WTC11 (cell line): ENCODE results near the gene MIPOL1. TPM values are rescaled to one million over a fixed set of nuclear protein-coding genes. Genes with fewer than 3 reads are reported as not detected.
"Not testable (repeated sequence)": the region's sequence is repeated elsewhere in the genome, so short reads cannot be mapped to it uniquely, and the experiment has no call there.

ENCODE experiments used
- ATAC-seq: fragments of 200-7000 bp; cut with Tn5 transposase; 2 replicates; pipeline ENCODE4 v1.10.0; 2021; ENCODE audit warnings: mild to moderate bottlenecking, moderate library complexity
- CTCF ChIA-PET: fragments of 300-600 bp; sonication (Branson Sonifier 250); formaldehyde crosslinking; loops from one replicate; lab custom pipeline; 2021; ENCODE audit warnings: antibody characterized with exemption; lab: Charles Lee
- POLR2A ChIA-PET: fragments of 350-600 bp; sonication (Branson Sonifier 250); formaldehyde crosslinking; loops from one replicate; lab custom pipeline; 2021; ENCODE audit warnings: antibody characterized with exemption; lab: Charles Lee
- DNase-seq: peaks from one replicate; pipeline ENCODE4 v3.0.0; 2021; ENCODE audit warnings: low spot score
- H3K27ac Mint-ChIP-seq: 2 replicates; pipeline ENCODE4 v1.8.0; 2021; ENCODE audit warnings: mixed read lengths
- H3K27me3 Mint-ChIP-seq: 2 replicates; pipeline ENCODE4 v1.8.0; 2021; ENCODE audit warnings: low read depth, mild to moderate bottlenecking, moderate library complexity, mixed read lengths
- H3K36me3 Mint-ChIP-seq: 2 replicates; pipeline ENCODE4 v1.8.0; 2021; ENCODE audit warnings: mixed read lengths
- H3K4me1 Mint-ChIP-seq: 2 replicates; pipeline ENCODE4 v1.8.0; 2022; ENCODE audit warnings: mixed read lengths
- H3K4me3 Mint-ChIP-seq: 2 replicates; pipeline ENCODE4 v1.8.0; 2021; ENCODE audit warnings: mild to moderate bottlenecking, moderate library complexity, mixed read lengths
- H3K9me3 Mint-ChIP-seq: 2 replicates; pipeline ENCODE4 v1.8.0; 2021; ENCODE audit warnings: mixed read lengths
- ELF4 ChIP-seq: sonication (generic); formaldehyde crosslinking; IDR thresholded peaks from 2 replicates; pipeline ENCODE4 v1.8.1; 2022; ENCODE audit warnings: low read depth, mild to moderate bottlenecking, moderate library complexity, missing genetic modification reagents
- FOXP1 ChIP-seq: sonication (generic); formaldehyde crosslinking; IDR thresholded peaks from 2 replicates; pipeline ENCODE4 v1.8.0; 2022; ENCODE audit warnings: missing genetic modification reagents, mild to moderate bottlenecking, moderate library complexity, borderline replicate concordance
- KAT7 ChIP-seq: sonication (generic); formaldehyde crosslinking; IDR thresholded peaks from 2 replicates; pipeline ENCODE4 v1.8.1; 2023; ENCODE audit warnings: missing genetic modification reagents, mild to moderate bottlenecking, borderline replicate concordance
- MYBL2 ChIP-seq: sonication (generic); formaldehyde crosslinking; IDR thresholded peaks from 2 replicates; pipeline ENCODE4 v1.8.1; 2023; ENCODE audit warnings: mild to moderate bottlenecking, moderate library complexity, missing genetic modification reagents
- NFATC4 ChIP-seq: fragments of 250-450 bp; sonication (Bioruptor Pico); IDR thresholded peaks from 2 replicates; pipeline ENCODE4 v1.9.0; 2021; ENCODE audit warnings: mild to moderate bottlenecking
- PRRX2 ChIP-seq: fragments of 250-450 bp; sonication (Bioruptor Pico); IDR thresholded peaks from 2 replicates; pipeline ENCODE4 v1.8.0; 2021; ENCODE audit warnings: mild to moderate bottlenecking
- SOX15 ChIP-seq: fragments of 250-450 bp; sonication (Bioruptor Pico); IDR thresholded peaks from 2 replicates; pipeline ENCODE4 v1.9.0; 2021; ENCODE audit warnings: mild to moderate bottlenecking
- SP1 ChIP-seq: sonication (generic); formaldehyde crosslinking; conservative IDR thresholded peaks from 2 replicates; pipeline ENCODE4 v1.8.1; 2022; ENCODE audit warnings: missing genetic modification reagents
- ZNF232 ChIP-seq: sonication (generic); formaldehyde crosslinking; IDR thresholded peaks from 2 replicates; pipeline ENCODE4 v1.8.0; 2022; ENCODE audit warnings: mild to moderate bottlenecking, missing genetic modification reagents
- ZNF532 ChIP-seq: fragments of 250-450 bp; sonication (Bioruptor Pico); IDR thresholded peaks from 2 replicates; pipeline ENCODE4 v1.9.0; 2021; ENCODE audit warnings: mild to moderate bottlenecking, borderline replicate concordance
- total RNA-seq: library from RNA; stranded (reverse); gene quantifications from 3 replicates; pipeline ENCODE4 v1.2.3, GENCODE V29; 2021
- TF ChIP-seq, protein P1 (sequence below): fragments of 200-600 bp; IDR thresholded peaks from 2 replicates; pipeline ENCODE4 v1.8.0; 2022; ENCODE audit warnings: antibody characterized with exemption
- TF ChIP-seq, protein P2 (sequence below): sonication (generic); formaldehyde crosslinking; IDR thresholded peaks from 2 replicates; pipeline ENCODE4 v1.8.1; 2022; ENCODE audit warnings: missing genetic modification reagents, borderline replicate concordance
- TF ChIP-seq, protein P3 (sequence below): sonication (generic); formaldehyde crosslinking; IDR thresholded peaks from 2 replicates; pipeline ENCODE4 v1.8.1; 2023; ENCODE audit warnings: mild to moderate bottlenecking, missing genetic modification reagents
- TF ChIP-seq, protein P4 (sequence below): sonication (generic); formaldehyde crosslinking; IDR thresholded peaks from 2 replicates; pipeline ENCODE4 v1.8.1; 2023; ENCODE audit warnings: mild to moderate bottlenecking, missing genetic modification reagents, moderate library complexity
- TF ChIP-seq, protein P5 (sequence below): sonication (generic); formaldehyde crosslinking; IDR thresholded peaks from 2 replicates; pipeline ENCODE4 v1.8.1; 2022; ENCODE audit warnings: low read depth, missing genetic modification reagents, borderline replicate concordance
- TF ChIP-seq, protein P6 (sequence below): sonication (generic); formaldehyde crosslinking; IDR thresholded peaks from 2 replicates; pipeline ENCODE4 v1.8.0; 2022; ENCODE audit warnings: missing genetic modification reagents
- TF ChIP-seq, protein P7 (sequence below): sonication (generic); formaldehyde crosslinking; conservative IDR thresholded peaks from 2 replicates; pipeline ENCODE4 v1.8.1; 2022; ENCODE audit warnings: mild to moderate bottlenecking, missing genetic modification reagents

The MIPOL1 gene
- total RNA-seq, 1 experiment from 2014 or later, result 13.1 TPM

- TF ChIP-seq, protein P1, sequence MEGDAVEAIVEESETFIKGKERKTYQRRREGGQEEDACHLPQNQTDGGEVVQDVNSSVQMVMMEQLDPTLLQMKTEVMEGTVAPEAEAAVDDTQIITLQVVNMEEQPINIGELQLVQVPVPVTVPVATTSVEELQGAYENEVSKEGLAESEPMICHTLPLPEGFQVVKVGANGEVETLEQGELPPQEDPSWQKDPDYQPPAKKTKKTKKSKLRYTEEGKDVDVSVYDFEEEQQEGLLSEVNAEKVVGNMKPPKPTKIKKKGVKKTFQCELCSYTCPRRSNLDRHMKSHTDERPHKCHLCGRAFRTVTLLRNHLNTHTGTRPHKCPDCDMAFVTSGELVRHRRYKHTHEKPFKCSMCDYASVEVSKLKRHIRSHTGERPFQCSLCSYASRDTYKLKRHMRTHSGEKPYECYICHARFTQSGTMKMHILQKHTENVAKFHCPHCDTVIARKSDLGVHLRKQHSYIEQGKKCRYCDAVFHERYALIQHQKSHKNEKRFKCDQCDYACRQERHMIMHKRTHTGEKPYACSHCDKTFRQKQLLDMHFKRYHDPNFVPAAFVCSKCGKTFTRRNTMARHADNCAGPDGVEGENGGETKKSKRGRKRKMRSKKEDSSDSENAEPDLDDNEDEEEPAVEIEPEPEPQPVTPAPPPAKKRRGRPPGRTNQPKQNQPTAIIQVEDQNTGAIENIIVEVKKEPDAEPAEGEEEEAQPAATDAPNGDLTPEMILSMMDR, result no peak
- TF ChIP-seq ELF4 (no peak), FOXP1 (CRISPR knock-in tag) (no peak), KAT7 (CRISPR knock-in tag) (no peak)
- TF ChIP-seq, protein P2, sequence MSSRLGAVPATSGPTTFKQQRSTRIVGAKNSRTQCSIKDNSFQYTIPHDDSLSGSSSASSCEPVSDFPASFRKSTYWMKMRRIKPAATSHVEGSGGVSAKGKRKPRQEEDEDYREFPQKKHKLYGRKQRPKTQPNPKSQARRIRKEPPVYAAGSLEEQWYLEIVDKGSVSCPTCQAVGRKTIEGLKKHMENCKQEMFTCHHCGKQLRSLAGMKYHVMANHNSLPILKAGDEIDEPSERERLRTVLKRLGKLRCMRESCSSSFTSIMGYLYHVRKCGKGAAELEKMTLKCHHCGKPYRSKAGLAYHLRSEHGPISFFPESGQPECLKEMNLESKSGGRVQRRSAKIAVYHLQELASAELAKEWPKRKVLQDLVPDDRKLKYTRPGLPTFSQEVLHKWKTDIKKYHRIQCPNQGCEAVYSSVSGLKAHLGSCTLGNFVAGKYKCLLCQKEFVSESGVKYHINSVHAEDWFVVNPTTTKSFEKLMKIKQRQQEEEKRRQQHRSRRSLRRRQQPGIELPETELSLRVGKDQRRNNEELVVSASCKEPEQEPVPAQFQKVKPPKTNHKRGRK (CRISPR knock-in tag), result no peak
- TF ChIP-seq, protein P3, sequence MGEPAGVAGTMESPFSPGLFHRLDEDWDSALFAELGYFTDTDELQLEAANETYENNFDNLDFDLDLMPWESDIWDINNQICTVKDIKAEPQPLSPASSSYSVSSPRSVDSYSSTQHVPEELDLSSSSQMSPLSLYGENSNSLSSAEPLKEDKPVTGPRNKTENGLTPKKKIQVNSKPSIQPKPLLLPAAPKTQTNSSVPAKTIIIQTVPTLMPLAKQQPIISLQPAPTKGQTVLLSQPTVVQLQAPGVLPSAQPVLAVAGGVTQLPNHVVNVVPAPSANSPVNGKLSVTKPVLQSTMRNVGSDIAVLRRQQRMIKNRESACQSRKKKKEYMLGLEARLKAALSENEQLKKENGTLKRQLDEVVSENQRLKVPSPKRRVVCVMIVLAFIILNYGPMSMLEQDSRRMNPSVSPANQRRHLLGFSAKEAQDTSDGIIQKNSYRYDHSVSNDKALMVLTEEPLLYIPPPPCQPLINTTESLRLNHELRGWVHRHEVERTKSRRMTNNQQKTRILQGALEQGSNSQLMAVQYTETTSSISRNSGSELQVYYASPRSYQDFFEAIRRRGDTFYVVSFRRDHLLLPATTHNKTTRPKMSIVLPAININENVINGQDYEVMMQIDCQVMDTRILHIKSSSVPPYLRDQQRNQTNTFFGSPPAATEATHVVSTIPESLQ (CRISPR knock-in tag), result no peak
- TF ChIP-seq, protein P4, sequence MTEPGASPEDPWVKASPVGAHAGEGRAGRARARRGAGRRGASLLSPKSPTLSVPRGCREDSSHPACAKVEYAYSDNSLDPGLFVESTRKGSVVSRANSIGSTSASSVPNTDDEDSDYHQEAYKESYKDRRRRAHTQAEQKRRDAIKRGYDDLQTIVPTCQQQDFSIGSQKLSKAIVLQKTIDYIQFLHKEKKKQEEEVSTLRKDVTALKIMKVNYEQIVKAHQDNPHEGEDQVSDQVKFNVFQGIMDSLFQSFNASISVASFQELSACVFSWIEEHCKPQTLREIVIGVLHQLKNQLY (CRISPR knock-in tag), result no peak
These were observed 92.0 kb downstream of the MIPOL1 start (continued) for GRCh38 chr14:37289688-37290087.

- H3K4me3 Mint-ChIP-seq, ATAC-seq, POLR2A ChIA-PET, H3K27ac Mint-ChIP-seq, H3K4me1 Mint-ChIP-seq, CTCF ChIA-PET, H3K27me3 Mint-ChIP-seq, DNase-seq: not testable (repeated sequence)
- Mint-ChIP-seq H3K9me3 (peaks cover 67% of the 10 kb centered on the region), H3K36me3 (peaks cover 63% of the 10 kb centered on the region)
These were observed 97.5 kb downstream of the MIPOL1 start for GRCh38 chr14:37295262-37295661.

GRCh38 chr14:37311252-37311651 is 113.5 kb downstream of the MIPOL1 start:
- ChIA-PET CTCF (no interaction called here), POLR2A (no interaction called here)
- Mint-ChIP-seq H3K36me3 (no peaks in the 10 kb centered on the region), H3K4me3 (no peak overlapping the region), H3K9me3 (no peaks in the 10 kb centered on the region), H3K4me1 (peaks cover 4% of the 10 kb centered on the region; the same call in 1 of the 2 replicates), H3K27ac (no peak overlapping the region), H3K27me3 (no peaks in the 10 kb centered on the region)
- DNase-seq (no peak), ATAC-seq (no peak)
- TF ChIP-seq MYBL2 (CRISPR knock-in tag) (no peak), NFATC4 (no peak), SP1 (CRISPR knock-in tag) (no peak), PRRX2 (no peak), ZNF532 (CRISPR knock-in tag) (no peak), SOX15 (CRISPR knock-in tag) (no peak), ZNF232 (no peak)
- TF ChIP-seq, protein P5, sequence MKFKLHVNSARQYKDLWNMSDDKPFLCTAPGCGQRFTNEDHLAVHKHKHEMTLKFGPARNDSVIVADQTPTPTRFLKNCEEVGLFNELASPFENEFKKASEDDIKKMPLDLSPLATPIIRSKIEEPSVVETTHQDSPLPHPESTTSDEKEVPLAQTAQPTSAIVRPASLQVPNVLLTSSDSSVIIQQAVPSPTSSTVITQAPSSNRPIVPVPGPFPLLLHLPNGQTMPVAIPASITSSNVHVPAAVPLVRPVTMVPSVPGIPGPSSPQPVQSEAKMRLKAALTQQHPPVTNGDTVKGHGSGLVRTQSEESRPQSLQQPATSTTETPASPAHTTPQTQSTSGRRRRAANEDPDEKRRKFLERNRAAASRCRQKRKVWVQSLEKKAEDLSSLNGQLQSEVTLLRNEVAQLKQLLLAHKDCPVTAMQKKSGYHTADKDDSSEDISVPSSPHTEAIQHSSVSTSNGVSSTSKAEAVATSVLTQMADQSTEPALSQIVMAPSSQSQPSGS (CRISPR knock-in tag), result no peak
- TF ChIP-seq, protein P6, sequence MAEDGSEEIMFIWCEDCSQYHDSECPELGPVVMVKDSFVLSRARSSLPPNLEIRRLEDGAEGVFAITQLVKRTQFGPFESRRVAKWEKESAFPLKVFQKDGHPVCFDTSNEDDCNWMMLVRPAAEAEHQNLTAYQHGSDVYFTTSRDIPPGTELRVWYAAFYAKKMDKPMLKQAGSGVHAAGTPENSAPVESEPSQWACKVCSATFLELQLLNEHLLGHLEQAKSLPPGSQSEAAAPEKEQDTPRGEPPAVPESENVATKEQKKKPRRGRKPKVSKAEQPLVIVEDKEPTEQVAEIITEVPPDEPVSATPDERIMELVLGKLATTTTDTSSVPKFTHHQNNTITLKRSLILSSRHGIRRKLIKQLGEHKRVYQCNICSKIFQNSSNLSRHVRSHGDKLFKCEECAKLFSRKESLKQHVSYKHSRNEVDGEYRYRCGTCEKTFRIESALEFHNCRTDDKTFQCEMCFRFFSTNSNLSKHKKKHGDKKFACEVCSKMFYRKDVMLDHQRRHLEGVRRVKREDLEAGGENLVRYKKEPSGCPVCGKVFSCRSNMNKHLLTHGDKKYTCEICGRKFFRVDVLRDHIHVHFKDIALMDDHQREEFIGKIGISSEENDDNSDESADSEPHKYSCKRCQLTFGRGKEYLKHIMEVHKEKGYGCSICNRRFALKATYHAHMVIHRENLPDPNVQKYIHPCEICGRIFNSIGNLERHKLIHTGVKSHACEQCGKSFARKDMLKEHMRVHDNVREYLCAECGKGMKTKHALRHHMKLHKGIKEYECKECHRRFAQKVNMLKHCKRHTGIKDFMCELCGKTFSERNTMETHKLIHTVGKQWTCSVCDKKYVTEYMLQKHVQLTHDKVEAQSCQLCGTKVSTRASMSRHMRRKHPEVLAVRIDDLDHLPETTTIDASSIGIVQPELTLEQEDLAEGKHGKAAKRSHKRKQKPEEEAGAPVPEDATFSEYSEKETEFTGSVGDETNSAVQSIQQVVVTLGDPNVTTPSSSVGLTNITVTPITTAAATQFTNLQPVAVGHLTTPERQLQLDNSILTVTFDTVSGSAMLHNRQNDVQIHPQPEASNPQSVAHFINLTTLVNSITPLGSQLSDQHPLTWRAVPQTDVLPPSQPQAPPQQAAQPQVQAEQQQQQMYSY, result no peak
- TF ChIP-seq, protein P7, sequence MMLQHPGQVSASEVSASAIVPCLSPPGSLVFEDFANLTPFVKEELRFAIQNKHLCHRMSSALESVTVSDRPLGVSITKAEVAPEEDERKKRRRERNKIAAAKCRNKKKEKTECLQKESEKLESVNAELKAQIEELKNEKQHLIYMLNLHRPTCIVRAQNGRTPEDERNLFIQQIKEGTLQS (CRISPR knock-in tag), result no peak
